Measurements from ENCODE around the gene ZBTB38.

ZBTB38 gene

GRCh38 chr3:141338881-141339280 lies 29.4 kb upstream of the ZBTB38 start:
- Histone ChIP-seq H3K27ac (no peak overlapping the region), H3K4me3 (no peak overlapping the region)
- DNase-seq (ENCODE audit: low spot score), result no peak
- TF ChIP-seq CTCF (IDR thresholded peaks at IDR 0.05), result no peak

- no peak overlapping the region for H3K27ac ChIP-seq
- H3K4me3 ChIP-seq, result no peak overlapping the region
- no peak for TF ChIP-seq CTCF (IDR thresholded peaks at IDR 0.05)
- DNase-seq (ENCODE audit: low spot score), result no peak
Observed at GRCh38 chr3:141341536-141341935, 26.8 kb upstream of the ZBTB38 start.

- DNase-seq (ENCODE audit: low spot score), result no peak
- no peak for TF ChIP-seq CTCF (IDR thresholded peaks at IDR 0.05)
- Histone ChIP-seq H3K27ac (no peak overlapping the region), H3K4me3 (no peak overlapping the region)
Observed at GRCh38 chr3:141342386-141342785, 25.9 kb upstream of the ZBTB38 start.

- TF ChIP-seq CTCF (IDR thresholded peaks at IDR 0.05), result no peak
- no peak for DNase-seq (ENCODE audit: low spot score)
Observed at GRCh38 chr3:141343077-141343476, 25.2 kb upstream of the ZBTB38 start.

GRCh38 chr3:141343865-141344271 lies 24.4 kb upstream of the ZBTB38 start:
- TF ChIP-seq CTCF (IDR thresholded peaks at IDR 0.05), result no peak
- Histone ChIP-seq H3K27ac (no peak overlapping the region), H3K4me3 (no peak overlapping the region)
- no peak for DNase-seq (ENCODE audit: low spot score)

More at GRCh38 chr3:141343077-141343476, 25.2 kb upstream of the ZBTB38 start:
- Histone ChIP-seq H3K4me3 (no peak overlapping the region), H3K27ac (no peak overlapping the region)

GRCh38 chr3:141345528-141345927 lies 22.8 kb upstream of the ZBTB38 start:
- no peak for TF ChIP-seq CTCF (IDR thresholded peaks at IDR 0.05)
- H3K27ac ChIP-seq, result no peak overlapping the region

GRCh38 chr3:141346007-141346406 lies 22.3 kb upstream of the ZBTB38 start:
- Histone ChIP-seq H3K4me3 (no peak overlapping the region), H3K27ac (no peak overlapping the region)
- TF ChIP-seq CTCF (IDR thresholded peaks at IDR 0.05), result no peak
- no peak for DNase-seq (ENCODE audit: low spot score)

More at GRCh38 chr3:141345528-141345927, 22.8 kb upstream of the ZBTB38 start:
- no peak overlapping the region for H3K4me3 ChIP-seq
- no peak for DNase-seq (ENCODE audit: low spot score)
